IMR-90 (cell line): Measurements from ENCODE around the gene UGT1A1. TPM values are rescaled to one million over a fixed set of nuclear protein-coding genes. Genes with fewer than 3 reads are reported as not detected.

ENCODE experiments used
- ATAC-seq: fragments of 200-7000 bp; cut with Tn5 transposase; 2 replicates; pipeline ENCODE4 v1.9.1; 2020; ENCODE audit warnings: low read depth, mild to moderate bottlenecking, moderate library complexity
- BruUV-seq: library from RNA; stranded (reverse); fragments of 400-500 nt; replicated peaks from 2 replicates; lab custom pipeline; 2021; lab: Mats Ljungman, UMichigan
- CTCF ChIA-PET: fragments of 300-600 bp; formaldehyde crosslinking; extraction: SDS; loops from one replicate; lab custom pipeline; 2021; ENCODE audit warnings: antibody characterized with exemption; lab: Yijun Ruan, JAX
- POLR2A ChIA-PET: fragments of 300-600 bp; sonication (Branson Sonifier 250); formaldehyde crosslinking; loops from one replicate; lab custom pipeline; 2022; ENCODE audit warnings: antibody characterized with exemption; ENCODE audit not compliant: unreplicated experiment; lab: Charles Lee
- DNase-seq: peaks from one replicate; pipeline ENCODE4 v3.0.0; 2013
- H2AFZ ChIP-seq: replicated peaks from 2 replicates; pipeline ENCODE3; 2013; ENCODE audit warnings: low read length, mild to moderate bottlenecking; ENCODE audit not compliant: poor library complexity
- H2AK5ac ChIP-seq: 2 replicates; pipeline ENCODE4 v1.6.1; 2013; ENCODE audit warnings: low read depth, low read length, inconsistent platforms
- H2AK9ac ChIP-seq: replicated peaks from 2 replicates; pipeline ENCODE3; 2013; ENCODE audit warnings: mild to moderate bottlenecking, low read depth, low read length, moderate library complexity; ENCODE audit not compliant: poor library complexity
- H2BK120ac ChIP-seq: 2 replicates; pipeline ENCODE4 v1.6.1; 2013; ENCODE audit warnings: low read depth, low read length, inconsistent platforms
- H2BK15ac ChIP-seq: 3 replicates; pipeline ENCODE4 v1.6.1; 2013; ENCODE audit warnings: low read depth, low read length, inconsistent platforms
- H2BK20ac ChIP-seq: 2 replicates; pipeline ENCODE4 v1.6.1; 2013; ENCODE audit warnings: low read depth, mild to moderate bottlenecking, inconsistent platforms, low read length, moderate library complexity
- H2BK5ac ChIP-seq: 2 replicates; pipeline ENCODE4 v1.6.1; 2013; ENCODE audit warnings: mild to moderate bottlenecking, low read depth, low read length, inconsistent platforms; ENCODE audit not compliant: poor library complexity, severe bottlenecking
- H3K14ac ChIP-seq: replicated peaks from 2 replicates; pipeline ENCODE4 v1.6.1; 2013; ENCODE audit warnings: low read depth, low read length, inconsistent platforms
- H3K18ac ChIP-seq: 2 replicates; pipeline ENCODE4 v1.6.1; 2013; ENCODE audit warnings: low read depth, low read length, control low read depth
- H3K23ac ChIP-seq: 2 replicates; pipeline ENCODE4 v1.6.1; 2013; ENCODE audit warnings: low read depth, low read length, inconsistent platforms
- H3K27ac ChIP-seq: 2 replicates; pipeline ENCODE4 v1.5.1; 2013; ENCODE audit warnings: mild to moderate bottlenecking, control low read depth, low read length; ENCODE audit not compliant: insufficient read depth
- H3K27me3 ChIP-seq: 2 replicates; pipeline ENCODE4 v1.6.1; 2013; ENCODE audit warnings: low read length; ENCODE audit not compliant: control insufficient read depth, insufficient read depth
- H3K36me3 ChIP-seq: 2 replicates; pipeline ENCODE4 v1.6.1; 2013; ENCODE audit warnings: low read length, mixed read lengths; ENCODE audit not compliant: control insufficient read depth, insufficient read depth
- H3K4ac ChIP-seq: 2 replicates; pipeline ENCODE4 v1.6.1; 2013; ENCODE audit warnings: low read depth, low read length, inconsistent platforms
- H3K4me1 ChIP-seq: 2 replicates; pipeline ENCODE4 v1.6.1; 2013; ENCODE audit warnings: low read length, mixed read lengths; ENCODE audit not compliant: control insufficient read depth, insufficient read depth
- H3K4me2 ChIP-seq: 2 replicates; pipeline ENCODE4 v1.6.1; 2013; ENCODE audit warnings: low read depth, mild to moderate bottlenecking, control low read depth, low read length, moderate library complexity
- H3K4me3 ChIP-seq: 2 replicates; pipeline ENCODE4 v1.5.1; 2013; ENCODE audit warnings: low read depth, mild to moderate bottlenecking, control low read depth, low read length, moderate library complexity; ENCODE audit not compliant: insufficient read depth
- H3K56ac ChIP-seq: 2 replicates; pipeline ENCODE4 v1.6.1; 2013; ENCODE audit warnings: low read length, inconsistent platforms; ENCODE audit not compliant: insufficient read depth; ENCODE audit errors: extremely low read depth
- H3K79me1 ChIP-seq, 2 experiments: 2 replicates each; pipeline ENCODE4 v1.6.1; 2013; ENCODE audit warnings: low read length in 2 of 2, inconsistent platforms in 1 of 2, low read depth in 1 of 2
- H3K9ac ChIP-seq: 2 replicates; pipeline ENCODE4 v1.6.1; 2013; ENCODE audit warnings: low read depth, low read length, control low read depth
- H3K9me1 ChIP-seq: 2 replicates; pipeline ENCODE4 v1.6.1; 2013; ENCODE audit warnings: low read length, inconsistent platforms; ENCODE audit not compliant: insufficient read depth
- H3K9me3 ChIP-seq: 2 replicates; pipeline ENCODE4 v1.6.1; 2013; ENCODE audit warnings: low read length; ENCODE audit not compliant: control insufficient read depth, insufficient read depth
- H4K20me1 ChIP-seq: 2 replicates; pipeline ENCODE4 v1.6.1; 2013; ENCODE audit warnings: low read length, inconsistent platforms; ENCODE audit not compliant: insufficient read depth
- H4K5ac ChIP-seq: 2 replicates; pipeline ENCODE4 v1.6.1; 2013; ENCODE audit warnings: mild to moderate bottlenecking, low read depth, low read length, control low read depth
- H4K8ac ChIP-seq, 2 experiments: 2 replicates each; pipeline ENCODE4 v1.6.1; 2013; ENCODE audit warnings: low read depth in 2 of 2, low read length in 2 of 2, control low read depth in 1 of 2, inconsistent platforms in 1 of 2
- H4K91ac ChIP-seq: 2 replicates; pipeline ENCODE4 v1.6.1; 2013; ENCODE audit warnings: low read depth, low read length, inconsistent platforms; ENCODE audit not compliant: insufficient read depth
- CHD1 ChIP-seq: IDR thresholded peaks from 2 replicates; pipeline ENCODE4 v1.6.1; 2012; ENCODE audit warnings: low read depth, low read length, improper control_type of control experiment
- FOS ChIP-seq: fragments of 150-350 bp; IDR thresholded peaks from 2 replicates; pipeline ENCODE4 v1.6.1; 2016; ENCODE audit warnings: low read depth, low read length
- NFE2L2 ChIP-seq: fragments of 150-350 bp; IDR thresholded peaks from 2 replicates; pipeline ENCODE4 v1.6.1; 2016; ENCODE audit warnings: low read depth, mild to moderate bottlenecking, low read length
- WGBS, 2 experiments: methylation state at CpG; one replicate each; pipeline versions ENCODE4 v1.1.5 to v1.1.7; 2013; ENCODE audit warnings: missing lambda C conversion rate in 2 of 2; ENCODE audit not compliant: insufficient read length in 1 of 2; ENCODE audit errors: extremely low coverage in 2 of 2; 5-methylcytosine and 5-hydroxymethylcytosine counted together
- dilution Hi-C: fragments of 300-500 bp; cut with HindIII; formaldehyde crosslinking; loops from one replicate; pipeline ENCODE4 v1.14.3; 2018; ENCODE audit warnings: low sequenced_read_pairs; ENCODE audit not compliant: unreplicated experiment
- in situ Hi-C: fragments of 300-500 bp; cut with MboI; formaldehyde crosslinking; loops from 3 replicates; pipeline ENCODE4 v1.14.3; 2019; ENCODE audit warnings: low sequenced_read_pairs, inconsistent platforms, mixed read lengths
- intact Hi-C: fragments of 100-400 bp; cut with micrococcal nuclease; formaldehyde crosslinking; loops from 2 replicates; pipeline ENCODE4 v1.10.0; 2022
- polyA plus RNA-seq, 3 experiments: library from polyadenylated mRNA; depleted of rRNA; stranded (reverse); fragments of >200 nt; gene quantifications; 2 replicates each; pipeline ENCODE4 v1.2.3, GENCODE V29; 2012; ENCODE audit warnings: low replicate concordance in 1 of 3
- total RNA-seq: library from RNA; depleted of rRNA; stranded (reverse); fragments of >200 nt; gene quantifications from 2 replicates; pipeline ENCODE4 v1.2.3, GENCODE V29; 2012

The UGT1A1 gene
- total and polyA plus RNA-seq, 2 of the 4 experiments (the other 2 are of a cell fraction) = not detected

DNA sequence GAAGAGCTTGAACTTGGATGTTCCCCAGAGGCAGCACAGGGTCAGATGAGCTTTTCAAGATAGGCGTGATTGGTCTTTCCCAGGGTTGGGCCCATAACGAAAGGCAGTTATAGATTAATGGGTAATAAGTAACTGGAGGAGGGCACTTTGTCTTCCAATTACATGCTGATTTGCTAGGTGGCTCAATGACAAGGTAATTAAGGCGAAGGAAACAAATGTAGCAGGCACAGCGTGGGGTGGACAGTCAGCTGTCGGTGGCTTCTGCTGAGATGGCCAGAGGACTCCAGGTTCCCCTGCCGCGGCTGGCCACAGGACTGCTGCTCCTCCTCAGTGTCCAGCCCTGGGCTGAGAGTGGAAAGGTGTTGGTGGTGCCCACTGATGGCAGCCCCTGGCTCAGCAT, 41.5 kb upstream of the UGT1A1 start, which contains the start of gene UGT1A4:
Gene UGT1A4, plus strand, starts transcription at position 185 of the 400 bp plus-strand sequence. Its CDS starts 85 bp downstream, at position 270.
- Histone ChIP-seq H2AK9ac (no peak within 1 kb of the TSS), H2BK20ac (no peak within 1 kb of the TSS), H3K4me3 (no peak within 1 kb of the TSS), H3K9ac (no peak within 1 kb of the TSS), H3K4ac (no peak within 1 kb of the TSS), H2BK5ac (no peak within 1 kb of the TSS), H3K27me3 (peaks cover 6% of the 10 kb centered on the region; the same call in 1 of the 2 replicates), H3K14ac (no peak within 1 kb of the TSS), H2BK120ac (no peak within 1 kb of the TSS), H2AFZ (no peak within 1 kb of the TSS), H3K27ac (no peak within 1 kb of the TSS), H3K9me1 (no peaks in the 10 kb centered on the region), H3K9me3 (no peaks in the 10 kb centered on the region), H3K23ac (no peak within 1 kb of the TSS), H2BK15ac (no peak within 1 kb of the TSS), H2AK5ac (no peak within 1 kb of the TSS), H3K4me2 (no peak within 1 kb of the TSS), H3K18ac (no peak within 1 kb of the TSS), H4K8ac (no peak within 1 kb of the TSS), H4K20me1 (no peaks in the 10 kb centered on the region), H3K36me3 (no peaks in the 10 kb centered on the region), H4K5ac (no peak within 1 kb of the TSS), H3K56ac (no peak within 1 kb of the TSS), H4K91ac (no peak within 1 kb of the TSS), H3K4me1 (no peaks in the 10 kb centered on the region), H3K79me1 (no peaks in the 10 kb centered on the region)
- 65% methylated on average over 5 of the region's 7 CpGs; no CpG with 5 or more reads in 1 of the 2 experiments for WGBS, 2 experiments
- ATAC-seq = no peak
- DNase-seq = no peak
- no peak for TF ChIP-seq FOS
- no peak for TF ChIP-seq NFE2L2
- no peak for TF ChIP-seq CHD1
- in situ Hi-C loops = no loop called here
- ChIA-PET CTCF (no interaction called here), POLR2A (no interaction called here)
- dilution Hi-C loops = no loop called here
- no TSS peak for BruUV-seq
- intact Hi-C loops = no loop called here
